Ovary (tissue), 3 donors: Measurements from ENCODE around the gene ZNF532.

ENCODE experiments used
- CTCF ChIP-seq, 3 donors: fragments of 450-650 bp in 2 of 3; fragments of 200-600 bp in 1 of 3; IDR thresholded peaks; one replicate each; pipeline versions ENCODE4 v1.5.1 to v1.8.0; 2016 to 2022; ENCODE audit warnings: antibody characterized with exemption in 3 of 3, mild to moderate bottlenecking in 1 of 3
- POLR2A ChIP-seq: fragments of 450-650 bp; IDR thresholded peaks from one replicate; pipeline ENCODE4 v1.6.1; 2017; ENCODE audit warnings: antibody characterized with exemption, mild to moderate bottlenecking, moderate library complexity
- donor health status: DM: no; HTN: no; CAD: no.

- no peak for TF ChIP-seq CTCF (IDR thresholded peaks at IDR 0.05)
- no peak for TF ChIP-seq POLR2A
Measured at GRCh38 chr18:58845928-58846724, 18.6 kb upstream of the ZNF532 start.
